Aorta (tissue), 5 donors: Measurements from ENCODE around the gene CERCAM. TPM values are rescaled to one million over a fixed set of nuclear protein-coding genes. Genes with fewer than 3 reads are reported as not detected.
"Not testable (repeated sequence)": the region's sequence is repeated elsewhere in the genome, so short reads cannot be mapped to it uniquely, and the experiment has no call there.

ENCODE experiments used
- ATAC-seq: fragments of 200-7000 bp; cut with Tn5 transposase; one replicate; pipeline ENCODE4 v1.9.1; 2022; ENCODE audit warnings: moderate library complexity; ENCODE audit not compliant: low FRiP score
- DNase-seq, 2 donors: peaks; one replicate each; pipeline ENCODE4 v3.0.0-alpha.2; 2020
- H3K27ac ChIP-seq, 2 donors: one replicate each; pipeline ENCODE4 v1.5.1; 2013; ENCODE audit warnings: low read length in 2 of 2, mild to moderate bottlenecking in 2 of 2, moderate library complexity in 2 of 2, control low read depth in 1 of 2, inconsistent platforms in 1 of 2, low read depth in 1 of 2
- H3K27me3 ChIP-seq, 2 donors: one replicate each; pipeline ENCODE4 v1.6.1; 2013; ENCODE audit warnings: control low read depth in 1 of 2, low read length in 1 of 2, mild to moderate bottlenecking in 1 of 2, moderate library complexity in 1 of 2; ENCODE audit not compliant: insufficient read depth in 2 of 2, control insufficient read depth in 1 of 2
- H3K36me3 ChIP-seq, 2 donors: one replicate each; pipeline ENCODE4 v1.6.1; 2013; ENCODE audit warnings: control low read depth in 1 of 2, low read length in 1 of 2, mild to moderate bottlenecking in 1 of 2; ENCODE audit not compliant: insufficient read depth in 2 of 2, control insufficient read depth in 1 of 2
- H3K4me1 ChIP-seq, 2 donors: one replicate each; pipeline ENCODE4 v1.6.1; 2013; ENCODE audit warnings: low read length in 2 of 2, control low read depth in 1 of 2, mild to moderate bottlenecking in 1 of 2, moderate library complexity in 1 of 2; ENCODE audit not compliant: insufficient read depth in 2 of 2, control insufficient read depth in 1 of 2
- H3K4me3 ChIP-seq, 2 donors: one replicate each; pipeline ENCODE4 v1.5.1; 2013; ENCODE audit warnings: low read length in 2 of 2, control low read depth in 1 of 2, mild to moderate bottlenecking in 1 of 2
- H3K9me3 ChIP-seq: one replicate; pipeline ENCODE4 v1.6.1; 2013; ENCODE audit warnings: mild to moderate bottlenecking, low read length; ENCODE audit not compliant: control insufficient read depth
- WGBS, 2 donors: extraction: QIAGEN DNeasy Blood & Tissue Kit; methylation state at CpG; one replicate each; pipeline ENCODE4 v1.1.7; 2013; 5-methylcytosine and 5-hydroxymethylcytosine counted together
- intact Hi-C, 2 donors: fragments of 100-400 bp; cut with DNase I; formaldehyde crosslinking; loops; one replicate each; pipeline versions ENCODE4 v1.14.2 to v1.15.0; 2022
- polyA plus RNA-seq, 2 donors: library from polyadenylated mRNA; stranded (reverse); fragments of 200-250 nt; gene quantifications; one replicate each; pipeline ENCODE4 v1.2.3, GENCODE V29; 2013
- total RNA-seq, 2 donors: library from RNA; stranded (reverse); fragmentation: NEBNext Ultra II Directional; extraction: Animal tissue kit (Norgen Biotek cat#: 25700); gene quantifications; one replicate each; pipeline ENCODE4 v1.2.1, GENCODE V29; 2021
- donor health status: healthy with polysubstance abuse.
- donor health status: Bipolar disorder and iron deficiency.
- donor health status: DM: no; HTN: no; CAD: no.
- donor health status: DM: no; HTN: no; CAD: no.
- donor health status: DM: yes; HTN: yes; CAD: no.

The CERCAM gene
- total and polyA plus RNA-seq, 4 donors = 24.7 to 126 (median 55.7) TPM

DNA sequence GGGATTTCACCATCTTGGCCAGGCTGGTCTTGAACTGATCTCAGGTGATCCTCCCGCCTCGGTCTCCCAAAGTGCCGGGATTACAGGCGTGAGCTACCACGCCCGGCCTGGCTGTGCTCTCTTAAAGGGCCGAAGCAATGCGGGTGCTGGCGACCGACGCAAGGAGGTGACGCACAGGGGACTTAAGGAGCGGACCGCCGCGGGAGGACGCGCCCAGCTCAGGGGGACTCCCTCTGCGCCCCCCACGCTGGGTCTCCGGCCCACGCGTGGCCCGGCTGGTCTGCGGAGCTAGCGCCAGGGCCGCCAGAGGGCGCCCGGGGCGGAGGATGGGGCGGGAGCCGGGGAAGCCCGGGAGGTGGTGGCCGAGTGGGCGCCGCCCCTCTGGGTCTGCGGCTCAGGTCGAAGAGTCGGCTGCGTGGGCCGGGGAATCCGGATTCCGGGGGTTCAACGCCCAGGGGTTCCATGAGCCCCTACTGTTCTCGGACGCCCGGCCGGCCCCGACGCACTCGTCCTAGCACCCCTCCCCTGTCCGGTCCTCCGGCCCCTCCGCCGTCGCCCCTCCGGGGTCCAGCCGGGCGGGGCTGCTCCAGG, 502 bp upstream of the CERCAM start:
- DNase-seq (peak; percentile 82 to 94), ATAC-seq (peak; percentile 92)
- WGBS, 2 donors = 1% methylated on average over 32 to 59 of the region's 59 CpGs
- Histone ChIP-seq H3K9me3 (no peaks in the 10 kb centered on the region), H3K36me3 (peaks cover 0 to 2% of the 10 kb centered on the region in 2 donors), H3K27ac (peak overlapping the region in 1 of 2 donors; percentile 13), H3K4me3 (peak overlapping the region; percentile 78 to 87), H3K4me1 (no peaks in the 10 kb centered on the region), H3K27me3 (no peaks in the 10 kb centered on the region)
- intact Hi-C loops = loop anchor here in 1 of 2 donors (10.0 kb wide), 1 partner anchor 125 kb away; no protein-coding TSS in a partner anchor

DNA sequence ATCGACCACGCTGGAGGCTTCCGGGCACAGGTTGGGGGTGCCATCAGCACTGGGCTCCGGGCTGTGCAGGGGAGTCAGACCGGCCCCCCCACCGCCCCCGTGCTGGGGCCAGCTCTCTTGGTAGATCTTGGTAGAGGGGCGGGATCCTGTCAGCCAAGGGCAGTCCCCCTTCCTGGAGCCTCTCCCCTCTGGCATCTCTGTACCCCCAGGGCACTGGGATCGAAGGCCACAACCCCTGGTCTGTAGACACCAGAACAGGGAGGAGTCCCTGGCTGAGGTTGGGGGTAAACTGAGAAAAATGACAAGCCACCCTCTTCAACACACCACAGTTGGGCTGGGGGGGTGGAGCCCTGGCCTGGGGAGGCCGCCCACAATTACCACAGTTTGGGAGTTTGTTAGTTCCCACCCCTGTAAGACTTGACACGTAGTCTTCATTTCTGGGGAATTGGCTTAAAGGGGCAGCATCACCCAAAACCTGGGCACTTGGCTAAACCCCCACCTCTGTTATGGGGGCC, 882 bp downstream of the CERCAM start:
- H3K27me3 ChIP-seq = no peaks in the 10 kb centered on the region
- intact Hi-C loops = loop anchor here in 1 of 2 donors (10.0 kb wide), 1 partner anchor 127 kb away; no protein-coding TSS in a partner anchor
- H3K36me3 ChIP-seq = peaks cover 0 to 2% of the 10 kb centered on the region in 2 donors
- no peak overlapping the region for H3K27ac ChIP-seq
- no peaks in the 10 kb centered on the region for H3K9me3 ChIP-seq
- DNase-seq = peak in 1 of 2 donors; percentile 67
- H3K4me3 ChIP-seq = peak overlapping the region; percentile 78 to 87
- peak; percentile 38 for ATAC-seq
- H3K4me1 ChIP-seq = no peaks in the 10 kb centered on the region
- WGBS, 2 donors = 1 to 5% methylated on average over 11 of the region's 11 CpGs

DNA sequence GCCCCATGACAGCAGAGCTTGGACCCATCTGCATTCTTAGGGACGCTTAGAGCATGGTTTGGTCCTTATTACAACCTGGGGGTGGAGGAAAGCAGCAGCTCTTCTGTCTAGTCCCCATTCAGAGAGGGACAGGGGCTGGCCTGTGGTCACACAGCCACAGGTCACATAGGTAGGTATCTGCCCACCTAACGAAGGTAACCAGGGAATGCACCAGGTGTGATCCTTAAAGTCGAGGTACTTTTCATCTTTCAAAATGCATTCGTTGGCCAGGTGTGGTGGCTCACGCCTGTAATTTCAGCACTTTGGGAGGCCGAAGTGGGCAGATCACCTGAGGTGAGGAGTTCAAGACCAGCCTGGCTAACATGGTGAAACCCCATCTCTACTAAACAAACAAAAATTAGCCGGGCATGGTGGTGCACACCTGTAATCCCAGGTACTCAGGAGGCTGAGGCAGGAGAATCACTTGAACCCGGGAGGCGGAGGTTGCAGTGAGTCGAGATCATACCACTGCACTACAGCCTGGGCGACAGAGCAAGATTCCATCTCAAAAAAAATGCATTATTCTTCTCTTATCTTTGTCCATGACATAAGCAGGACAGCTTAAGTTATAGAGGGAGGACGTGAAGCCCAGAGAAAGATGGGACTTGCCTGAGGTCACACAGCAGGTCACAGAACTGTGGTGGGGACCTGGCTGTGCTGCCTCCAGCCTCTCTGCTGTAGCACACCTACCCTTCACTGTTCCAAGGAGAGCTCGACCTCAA, 1.5 kb downstream of the CERCAM start:
- not testable (repeated sequence) for H3K4me1 ChIP-seq, ATAC-seq, H3K9me3 ChIP-seq, DNase-seq, H3K27me3 ChIP-seq, H3K4me3 ChIP-seq, H3K27ac ChIP-seq, H3K36me3 ChIP-seq
- 86 to 87% methylated on average over 13 of the region's 13 CpGs for WGBS, 2 donors
- intact Hi-C loops = loop anchor here in 1 of 2 donors (10.0 kb wide), 1 partner anchor 127 kb away; no protein-coding TSS in a partner anchor

DNA sequence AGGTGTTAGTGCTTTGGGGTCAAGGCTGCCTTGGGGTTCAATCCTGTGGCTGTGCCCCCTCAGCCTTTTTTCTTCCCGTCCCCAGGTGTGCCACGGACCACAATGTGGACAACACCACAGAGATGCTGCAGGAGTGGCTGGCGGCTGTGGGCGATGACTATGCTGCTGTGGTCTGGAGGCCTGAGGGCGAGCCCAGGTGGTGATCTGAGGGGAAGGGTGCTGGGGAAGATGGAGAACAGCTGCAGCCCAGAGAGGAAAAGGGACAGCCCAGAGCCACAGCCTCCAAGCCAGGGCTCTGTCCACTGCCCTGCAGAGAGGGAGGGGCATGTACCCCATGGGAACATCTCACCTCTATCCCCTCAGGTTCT, 2.1 kb downstream of the CERCAM start:
- Histone ChIP-seq H3K36me3 (peaks cover 0 to 2% of the 10 kb centered on the region in 2 donors), H3K4me1 (no peaks in the 10 kb centered on the region), H3K9me3 (no peaks in the 10 kb centered on the region), H3K4me3 (no peak overlapping the region), H3K27me3 (no peaks in the 10 kb centered on the region), H3K27ac (no peak overlapping the region)
- intact Hi-C loops = loop anchor here in 1 of 2 donors (10.0 kb wide), 1 partner anchor 128 kb away; no protein-coding TSS in a partner anchor
- DNase-seq = no peak
- no peak for ATAC-seq
- WGBS, 2 donors = 95 to 98% methylated on average over 5 of the region's 5 CpGs

DNA sequence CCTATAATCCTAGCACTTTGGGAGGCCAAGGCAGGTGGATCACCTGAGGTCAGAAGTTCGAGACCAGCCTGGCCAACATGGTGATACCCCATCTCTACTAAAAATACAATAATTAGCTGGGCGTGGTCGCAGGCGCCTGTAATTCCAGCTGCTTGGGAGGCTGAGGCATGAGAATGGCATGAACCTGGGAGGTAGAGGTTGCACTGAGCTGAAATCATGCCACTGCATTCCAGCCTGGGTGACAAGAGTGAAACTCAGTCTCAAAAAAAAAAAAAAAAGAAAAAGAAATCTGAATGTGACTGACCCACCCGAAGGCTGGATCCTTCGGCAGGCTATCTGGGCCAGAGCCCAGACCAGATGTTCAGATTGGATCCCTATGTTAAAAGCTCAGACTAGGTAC, 2.7 kb downstream of the CERCAM start:
- not testable (repeated sequence) for H3K36me3 ChIP-seq, H3K4me1 ChIP-seq, H3K4me3 ChIP-seq, ATAC-seq, DNase-seq, H3K27ac ChIP-seq, H3K9me3 ChIP-seq, H3K27me3 ChIP-seq
- intact Hi-C loops = loop anchor here in 1 of 2 donors (10.0 kb wide), 1 partner anchor 129 kb away; no protein-coding TSS in a partner anchor
- WGBS, 2 donors = 73 to 84% methylated on average over 6 of the region's 6 CpGs

DNA sequence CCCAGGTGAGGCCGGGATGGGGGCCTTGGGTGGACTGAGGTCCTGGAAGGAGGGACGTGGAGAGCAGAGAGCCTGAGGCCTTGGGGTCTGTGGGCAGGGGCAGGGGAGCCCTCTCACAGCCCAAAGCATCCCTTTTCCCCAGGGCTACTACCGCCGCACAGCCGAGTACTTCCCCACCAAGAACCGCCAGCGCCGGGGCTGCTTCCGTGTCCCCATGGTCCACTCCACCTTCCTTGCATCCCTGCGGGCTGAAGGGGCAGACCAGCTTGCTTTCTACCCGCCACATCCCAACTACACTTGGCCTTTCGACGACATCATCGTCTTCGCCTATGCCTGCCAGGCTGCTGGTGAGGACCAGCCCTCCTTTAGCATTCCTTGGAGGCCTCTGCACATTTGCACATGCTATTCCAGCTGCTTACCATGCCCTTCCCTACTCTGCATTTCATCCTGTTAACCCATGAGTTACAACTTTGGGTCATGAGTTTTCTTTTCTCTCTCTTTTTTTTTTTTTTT, 3.7 kb downstream of the CERCAM start:
- Histone ChIP-seq H3K4me1 (no peaks in the 10 kb centered on the region), H3K9me3 (no peaks in the 10 kb centered on the region), H3K36me3 (peaks cover 0 to 2% of the 10 kb centered on the region in 2 donors), H3K4me3 (no peak overlapping the region), H3K27ac (no peak overlapping the region), H3K27me3 (no peaks in the 10 kb centered on the region)
- 92 to 94% methylated on average over 10 to 15 of the region's 15 CpGs for WGBS, 2 donors
- intact Hi-C loops = loop anchor here in 1 of 2 donors (10.0 kb wide), 1 partner anchor 130 kb away; no protein-coding TSS in a partner anchor
- DNase-seq = no peak
- ATAC-seq = no peak

DNA sequence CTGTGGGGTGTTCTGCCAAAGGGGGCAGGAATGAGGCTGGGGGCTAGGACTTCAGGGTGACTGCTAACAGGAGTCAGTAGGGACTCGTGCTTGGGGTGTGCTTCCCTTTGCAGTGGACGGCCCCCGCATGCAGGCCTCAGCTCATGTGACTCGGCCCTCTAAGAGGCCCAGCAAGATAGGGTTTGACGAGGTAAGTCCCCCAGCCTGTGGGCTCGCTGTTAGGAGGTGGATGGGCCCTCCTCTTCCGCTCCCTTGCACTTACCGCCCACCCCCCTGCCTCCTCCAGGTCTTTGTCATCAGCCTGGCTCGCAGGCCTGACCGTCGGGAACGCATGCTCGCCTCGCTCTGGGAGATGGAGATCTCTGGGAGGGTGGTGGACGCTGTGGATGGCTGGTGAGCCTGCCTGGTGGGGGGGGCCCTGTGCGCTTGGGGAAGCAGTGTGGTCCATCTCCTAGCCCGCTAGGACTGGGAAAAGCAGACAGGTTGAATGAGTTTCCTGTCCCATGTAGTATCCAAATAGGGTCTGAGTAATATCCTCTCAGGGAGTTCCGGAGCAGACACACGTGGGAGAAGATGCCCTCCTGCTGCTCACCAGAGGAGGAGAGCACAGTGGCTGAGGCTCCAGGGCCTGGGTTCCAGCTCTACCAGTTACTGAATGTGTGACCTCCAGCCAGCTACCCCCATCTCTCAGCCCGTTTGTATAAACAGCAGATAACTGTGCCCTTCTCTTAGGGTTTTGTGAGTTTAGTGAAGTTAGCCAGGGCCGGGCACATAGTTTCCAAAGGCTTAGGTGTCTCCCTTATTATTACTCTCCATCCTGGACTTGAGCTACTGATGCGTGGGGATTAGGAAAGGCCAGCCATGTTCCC, 8.2 kb downstream of the CERCAM start:
- DNase-seq (no peak), ATAC-seq (no peak)
- Histone ChIP-seq H3K9me3 (no peaks in the 10 kb centered on the region), H3K27me3 (no peaks in the 10 kb centered on the region), H3K4me3 (no peak overlapping the region), H3K36me3 (peaks cover 2 to 3% of the 10 kb centered on the region in 2 donors), H3K27ac (no peak overlapping the region), H3K4me1 (no peaks in the 10 kb centered on the region)
- intact Hi-C loops = loop anchor here in 1 of 2 donors (10.0 kb wide), 1 partner anchor 134 kb away; no protein-coding TSS in a partner anchor
- 77 to 81% methylated on average over 22 of the region's 22 CpGs for WGBS, 2 donors
